RWPE1 (cell line): ENCODE data around the gene VAMP3.

Experiments
- CTCF ChIA-PET: fragments of 350-600 bp; sonication (Branson Sonifier 250); formaldehyde crosslinking; extraction: SDS; loops from one replicate; lab custom pipeline; 2021; lab: Yijun Ruan, JAX
- POLR2A ChIA-PET: fragments of 400-600 bp; formaldehyde crosslinking; extraction: SDS; loops from one replicate; lab custom pipeline; 2020; ENCODE audit warnings: antibody characterized with exemption; ENCODE audit not compliant: low non-redundant PET; lab: Yijun Ruan, JAX
- DNase-seq: peaks from one replicate; pipeline ENCODE4 v3.0.0; 2012; ENCODE audit warnings: low spot score
- H3K27ac ChIP-seq: fragments of 450-650 bp; 2 replicates; pipeline ENCODE4 v1.5.1; 2017
- TF ChIP-seq, protein P1 (sequence below): fragments of 450-650 bp; conservative IDR thresholded peaks from 2 replicates; pipeline ENCODE4 v1.5.1; 2017; ENCODE audit warnings: low read depth, mild to moderate bottlenecking

Gene VAMP3

GRCh38 chr1:7781923-7782495, 10.9 kb downstream of the VAMP3 start:
- ChIA-PET POLR2A (no interaction called here), CTCF (interaction anchor here (0.6 kb wide), 1 partner anchor 120 kb away, joined by 3 read pairs; no protein-coding TSS in a partner anchor)
- DNase-seq = no peak
- TF ChIP-seq, protein P1, sequence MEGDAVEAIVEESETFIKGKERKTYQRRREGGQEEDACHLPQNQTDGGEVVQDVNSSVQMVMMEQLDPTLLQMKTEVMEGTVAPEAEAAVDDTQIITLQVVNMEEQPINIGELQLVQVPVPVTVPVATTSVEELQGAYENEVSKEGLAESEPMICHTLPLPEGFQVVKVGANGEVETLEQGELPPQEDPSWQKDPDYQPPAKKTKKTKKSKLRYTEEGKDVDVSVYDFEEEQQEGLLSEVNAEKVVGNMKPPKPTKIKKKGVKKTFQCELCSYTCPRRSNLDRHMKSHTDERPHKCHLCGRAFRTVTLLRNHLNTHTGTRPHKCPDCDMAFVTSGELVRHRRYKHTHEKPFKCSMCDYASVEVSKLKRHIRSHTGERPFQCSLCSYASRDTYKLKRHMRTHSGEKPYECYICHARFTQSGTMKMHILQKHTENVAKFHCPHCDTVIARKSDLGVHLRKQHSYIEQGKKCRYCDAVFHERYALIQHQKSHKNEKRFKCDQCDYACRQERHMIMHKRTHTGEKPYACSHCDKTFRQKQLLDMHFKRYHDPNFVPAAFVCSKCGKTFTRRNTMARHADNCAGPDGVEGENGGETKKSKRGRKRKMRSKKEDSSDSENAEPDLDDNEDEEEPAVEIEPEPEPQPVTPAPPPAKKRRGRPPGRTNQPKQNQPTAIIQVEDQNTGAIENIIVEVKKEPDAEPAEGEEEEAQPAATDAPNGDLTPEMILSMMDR = no peak
- H3K27ac ChIP-seq = peak overlapping the region; percentile 63

- POLR2A ChIA-PET = interaction anchor here (0.6 kb wide), 1 partner anchor 178 kb away, joined by 3 read pairs; no protein-coding TSS in a partner anchor
- CTCF ChIA-PET = interaction anchor here (0.7 kb wide), 1 partner anchor 117 kb away, joined by 3 read pairs; no protein-coding TSS in a partner anchor
- TF ChIP-seq, protein P1 = no peak
- DNase-seq = peak; percentile 71
- H3K27ac ChIP-seq = peak overlapping the region; percentile 88
Observed at GRCh38 chr1:7783178-7783711, 12.1 kb downstream of the VAMP3 start.

GRCh38 chr1:7783826-7784491, 12.9 kb downstream of the VAMP3 start, which contains the start of gene PER3:
Gene PER3, plus strand, starts transcription at chr1:7784291. Its CDS starts 587 bp downstream, at chr1:7784878.
- CTCF ChIA-PET = interaction anchor here (1.1 kb wide), 1 partner anchor 34 kb away, joined by 4 read pairs; no protein-coding TSS in a partner anchor
- POLR2A ChIA-PET = no interaction called here
- peak; percentile 97 for DNase-seq
- peak within 1 kb of the TSS; percentile 88 for H3K27ac ChIP-seq
- TF ChIP-seq, protein P1 = no peak

DNA sequence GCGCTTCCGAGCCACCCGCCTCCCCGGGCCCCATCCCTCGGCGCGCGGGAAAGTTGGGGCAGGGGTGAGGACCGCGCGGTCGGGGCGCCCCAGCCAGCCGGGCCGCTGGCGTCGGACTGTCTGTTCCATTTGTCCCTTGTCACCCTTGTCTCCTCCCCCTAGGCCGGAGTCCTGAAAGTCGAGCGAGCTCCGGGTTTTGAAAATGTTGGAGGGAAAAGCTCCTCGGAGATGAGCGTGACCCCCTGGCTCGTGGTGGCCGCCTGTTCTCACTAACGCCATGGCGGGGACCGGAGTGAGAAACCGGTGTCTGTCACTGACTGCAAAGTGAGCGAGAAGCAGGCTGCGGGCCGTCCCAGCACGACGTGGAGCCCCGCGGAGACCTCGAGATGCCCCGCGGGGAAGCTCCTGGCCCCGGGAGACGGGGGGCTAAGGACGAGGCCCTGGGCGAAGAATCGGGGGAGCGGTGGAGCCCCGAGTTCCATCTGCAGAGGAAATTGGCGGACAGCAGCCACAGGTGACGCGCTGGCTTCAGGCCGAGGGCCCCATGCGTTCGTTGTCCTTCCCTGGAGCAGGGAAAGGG, 13.5 kb downstream of the VAMP3 start:
- ChIA-PET POLR2A (no interaction called here), CTCF (interaction anchor here (1.1 kb wide), 1 partner anchor 34 kb away, joined by 4 read pairs; no protein-coding TSS in a partner anchor)
- TF ChIP-seq, protein P1 = no peak
- peak overlapping the region; percentile 88 for H3K27ac ChIP-seq
- DNase-seq = no peak

GRCh38 chr1:7785108-7785507, 14.0 kb downstream of the VAMP3 start:
- DNase-seq = no peak
- TF ChIP-seq, protein P1 = no peak
- ChIA-PET POLR2A (no interaction called here), CTCF (interaction anchor here (0.6 kb wide), 1 partner anchor 19 kb away, joined by 3 read pairs; no protein-coding TSS in a partner anchor)
- peak overlapping the region; percentile 88 for H3K27ac ChIP-seq

GRCh38 chr1:7786795-7787194, 15.7 kb downstream of the VAMP3 start:
- ChIA-PET CTCF (no interaction called here), POLR2A (no interaction called here)
- no peak overlapping the region for H3K27ac ChIP-seq
- TF ChIP-seq, protein P1 = no peak
- no peak for DNase-seq
